Neural cell (in vitro differentiated cells): ENCODE data around the gene SLC51A. TPM values are rescaled to one million over a fixed set of nuclear protein-coding genes. Genes with fewer than 3 reads are reported as not detected.

ENCODE experiments used
- H2AFZ ChIP-seq: fragments of 200-600, 300-800 bp; sonication (generic), shearing (Covaris generic); 2 replicates; pipeline ENCODE4 v1.6.0; 2014; ENCODE audit warnings: low read depth, mild to moderate bottlenecking, antibody characterized with exemption, low read length, moderate library complexity
- H3F3A ChIP-seq: fragments of 200-600 bp; shearing (Covaris generic); 2 replicates; pipeline ENCODE4 v1.6.1; 2016; ENCODE audit warnings: mild to moderate bottlenecking, moderate library complexity, mixed read lengths, antibody characterized with exemption, low read length; ENCODE audit not compliant: insufficient read depth, poor library complexity, severe bottlenecking
- H3K27ac ChIP-seq: fragments of 200-600, 300-800 bp; sonication (generic), shearing (Covaris generic); 2 replicates; pipeline ENCODE4 v1.5.1; 2014; ENCODE audit warnings: mild to moderate bottlenecking, low read length, moderate library complexity
- H3K27me3 ChIP-seq: fragments of 300-800, 200-600 bp; sonication (generic), shearing (Covaris generic); 2 replicates; pipeline ENCODE4 v1.6.0; 2014; ENCODE audit warnings: mild to moderate bottlenecking, low read depth, low read length, moderate library complexity; ENCODE audit not compliant: insufficient read depth
- H3K36me3 ChIP-seq: fragments of 300-800, 200-600 bp; sonication (generic), shearing (Covaris generic); 2 replicates; pipeline ENCODE4 v1.5.1; 2014; ENCODE audit warnings: mild to moderate bottlenecking, antibody characterized with exemption, low read length, moderate library complexity; ENCODE audit not compliant: insufficient read depth
- H3K4me2 ChIP-seq: fragments of 300-800, 200-600 bp; sonication (generic), shearing (Covaris generic); 2 replicates; pipeline ENCODE4 v1.6.0; 2014; ENCODE audit warnings: mild to moderate bottlenecking, low read length
- H3K4me3 ChIP-seq: fragments of 300-800, 200-600 bp; sonication (generic), shearing (Covaris generic); 2 replicates; pipeline ENCODE4 v1.5.1; 2014; ENCODE audit warnings: mild to moderate bottlenecking, low read length, moderate library complexity
- H3K79me2 ChIP-seq: fragments of 200-600 bp; shearing (Covaris generic); replicated peaks from 2 replicates; pipeline ENCODE4 v1.6.0; 2014; ENCODE audit warnings: mild to moderate bottlenecking, low read length, moderate library complexity; ENCODE audit not compliant: insufficient read depth
- H3K9ac ChIP-seq: fragments of 300-800, 200-600 bp; sonication (generic), shearing (Covaris generic); 2 replicates; pipeline ENCODE4 v1.6.1; 2016; ENCODE audit warnings: mild to moderate bottlenecking, low read length, mixed read lengths
- H3K9me2 ChIP-seq: fragments of 200-600 bp; shearing (Covaris generic); 2 replicates; pipeline ENCODE4 v1.6.1; 2016; ENCODE audit warnings: mild to moderate bottlenecking, low read length, mixed read lengths; ENCODE audit not compliant: insufficient read depth
- H3K9me3 ChIP-seq: fragments of 200-600, 300-800 bp; sonication (generic), shearing (Covaris generic); 2 replicates; pipeline ENCODE4 v1.6.1; 2016; ENCODE audit warnings: mild to moderate bottlenecking, mixed run types, low read length, moderate library complexity, mixed read lengths
- H4K20me1 ChIP-seq: fragments of 200-600 bp; shearing (Covaris generic); 2 replicates; pipeline ENCODE4 v1.6.1; 2016; ENCODE audit warnings: mild to moderate bottlenecking, mixed run types; ENCODE audit not compliant: insufficient read depth
- CTCF ChIP-seq: fragments of 450-650 bp; IDR thresholded peaks from 2 replicates; pipeline ENCODE4 v1.5.1; 2014; ENCODE audit warnings: antibody characterized with exemption, mild to moderate bottlenecking, moderate library complexity; ENCODE audit not compliant: poor library complexity, severe bottlenecking
- EP300 ChIP-seq: fragments of 450-650 bp; conservative IDR thresholded peaks from 2 replicates; pipeline ENCODE4 v1.6.1; 2014; ENCODE audit warnings: antibody characterized with exemption, mild to moderate bottlenecking, moderate library complexity; ENCODE audit not compliant: poor library complexity, severe bottlenecking
- EZH2 ChIP-seq: fragments of 200-600, 300-800 bp; shearing (Covaris generic), sonication (generic); IDR thresholded peaks from 2 replicates; pipeline ENCODE4 v1.6.1; 2014; ENCODE audit warnings: antibody characterized with exemption, low read length, borderline replicate concordance, mild to moderate bottlenecking; ENCODE audit not compliant: insufficient read depth, poor library complexity, severe bottlenecking
- MXI1 ChIP-seq: fragments of 450-650 bp; conservative IDR thresholded peaks from 2 replicates; pipeline ENCODE4 v1.6.1; 2014; ENCODE audit warnings: antibody characterized with exemption, mild to moderate bottlenecking; ENCODE audit not compliant: poor library complexity, severe bottlenecking
- POLR2AphosphoS5 ChIP-seq: IDR thresholded peaks from 2 replicates; pipeline ENCODE4 v1.6.1; 2012
- RAD21 ChIP-seq: fragments of 450-650 bp; conservative IDR thresholded peaks from 2 replicates; pipeline ENCODE4 v1.6.1; 2014; ENCODE audit warnings: antibody characterized with exemption, mild to moderate bottlenecking, moderate library complexity
- REST ChIP-seq: IDR thresholded peaks from 2 replicates; pipeline ENCODE4 v1.6.1; 2012; ENCODE audit warnings: borderline replicate concordance
- SMC3 ChIP-seq: fragments of 450-650 bp; conservative IDR thresholded peaks from 2 replicates; pipeline ENCODE4 v1.6.1; 2014; ENCODE audit warnings: antibody characterized with exemption, mild to moderate bottlenecking, moderate library complexity; ENCODE audit not compliant: poor library complexity
- TAF1 ChIP-seq: IDR thresholded peaks from 2 replicates; pipeline ENCODE4 v1.6.1; 2012; ENCODE audit warnings: low read depth
- polyA plus RNA-seq: library from polyadenylated mRNA; depleted of rRNA; stranded (reverse); fragments of >200 nt; gene quantifications from 2 replicates; pipeline ENCODE4 v1.2.3, GENCODE V29; 2014

The SLC51A gene
- polyA plus RNA-seq, 1 donor from 2014 or later = not detected

DNA sequence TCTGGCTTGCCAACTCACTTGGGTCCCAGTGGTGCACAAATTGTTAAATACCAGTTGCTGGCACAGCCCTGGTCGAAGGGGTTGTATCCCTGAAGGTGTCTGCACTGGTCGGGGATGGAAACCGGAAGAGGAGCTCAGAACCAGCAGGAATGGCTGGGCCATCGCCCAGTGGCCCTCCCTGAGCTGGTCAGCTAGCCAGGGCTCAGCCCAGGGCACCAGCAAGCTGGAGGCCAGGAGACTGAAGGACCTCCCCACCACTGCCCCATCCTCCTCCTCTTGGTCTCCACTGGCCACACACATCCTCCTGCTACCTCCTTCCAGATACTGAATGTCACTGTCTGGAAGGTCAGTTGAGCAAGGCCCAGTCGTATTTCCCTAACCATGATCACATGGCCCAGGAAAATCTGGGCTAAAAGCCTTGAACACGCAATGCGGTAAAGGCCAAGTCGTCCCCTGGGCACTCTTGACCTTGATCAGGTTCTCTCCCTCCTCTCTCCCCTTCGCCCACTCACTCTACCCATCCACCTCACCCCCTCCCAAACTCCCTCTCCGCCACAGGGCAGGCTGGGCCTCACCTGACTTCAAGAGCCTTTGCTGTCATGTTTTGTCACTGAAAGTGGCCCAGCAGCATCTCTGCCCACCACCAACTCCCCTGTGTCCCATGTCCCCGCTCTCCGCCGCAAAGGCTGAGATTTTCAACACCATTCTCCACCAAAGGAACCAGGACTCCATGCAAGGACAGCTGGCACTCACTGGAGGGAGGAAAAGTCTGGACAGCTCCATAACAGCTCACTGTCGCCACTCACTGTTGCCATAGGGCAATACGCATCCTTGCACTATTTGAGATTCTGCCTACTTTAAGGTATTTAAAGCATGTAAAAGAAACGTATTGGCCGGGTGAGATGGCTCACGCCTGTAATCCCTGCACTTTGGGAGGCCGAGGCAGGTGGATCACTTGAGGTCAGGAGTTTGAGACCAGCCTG lies 17.3 kb upstream of the SLC51A start:
- H3K9me2 ChIP-seq = no peaks in the 10 kb centered on the region
- no peaks in the 10 kb centered on the region for H4K20me1 ChIP-seq
- no peak overlapping the region for H3K27ac ChIP-seq

DNA sequence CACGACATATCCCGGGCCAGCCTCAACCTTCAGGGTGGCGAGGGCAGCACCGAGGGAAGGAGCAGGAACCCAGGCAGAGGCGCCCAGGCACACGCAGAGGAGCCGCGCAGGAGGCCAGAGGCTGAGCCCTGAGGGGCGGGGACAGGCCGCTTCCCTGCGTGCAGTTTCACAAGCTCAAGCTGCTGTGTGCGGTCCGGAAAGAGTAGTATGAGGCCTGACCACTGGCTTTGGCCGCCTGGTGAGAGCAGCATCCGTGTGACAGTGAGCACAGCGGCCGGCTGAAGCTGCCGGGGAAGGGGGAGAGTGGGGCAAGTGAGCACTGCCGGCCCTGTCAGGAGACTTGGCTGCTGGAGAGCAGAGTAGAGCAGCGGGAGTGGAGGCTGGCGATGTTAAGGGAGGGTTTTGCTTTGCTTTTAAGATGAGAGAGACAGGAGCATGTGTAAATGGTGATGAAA lies 13.8 kb upstream of the SLC51A start:
- H3K4me2 ChIP-seq = no peak overlapping the region

More for the DNA sequence above, 17.3 kb upstream of the SLC51A start:
- H3K9ac ChIP-seq = no peak overlapping the region
- no peaks in the 10 kb centered on the region for H3F3A ChIP-seq
- H3K4me2 ChIP-seq = no peak overlapping the region
- H2AFZ ChIP-seq = no peak overlapping the region
- no peak overlapping the region for H3K4me3 ChIP-seq
- H3K79me2 ChIP-seq = no peaks in the 10 kb centered on the region
- no peaks in the 10 kb centered on the region for H3K9me3 ChIP-seq
- H3K27me3 ChIP-seq = no peaks in the 10 kb centered on the region
- TF ChIP-seq CTCF (peak; percentile 31), SMC3 (no peak), RAD21 (peak; percentile 35), MXI1 (no peak)
- no peaks in the 10 kb centered on the region for H3K36me3 ChIP-seq

More for the DNA sequence above, 13.8 kb upstream of the SLC51A start:
- Histone ChIP-seq H3K9me2 (no peaks in the 10 kb centered on the region), H3K4me3 (no peak overlapping the region), H3K36me3 (no peaks in the 10 kb centered on the region), H3K27ac (no peak overlapping the region), H3F3A (no peaks in the 10 kb centered on the region), H2AFZ (no peak overlapping the region), H3K9me3 (no peaks in the 10 kb centered on the region), H3K9ac (no peak overlapping the region), H4K20me1 (no peaks in the 10 kb centered on the region), H3K27me3 (no peaks in the 10 kb centered on the region), H3K79me2 (no peaks in the 10 kb centered on the region)
- TF ChIP-seq RAD21 = no peak
- no peak for TF ChIP-seq EP300
- TF ChIP-seq EZH2 = no peak
- no peak for TF ChIP-seq POLR2AphosphoS5
- no peak for TF ChIP-seq REST
- TF ChIP-seq TAF1 = no peak
- no peak for TF ChIP-seq MXI1
- TF ChIP-seq SMC3 = no peak
- TF ChIP-seq CTCF = no peak
